ENCODE measurements around the gene CALCOCO2. TPM values are rescaled to one million over a fixed set of nuclear protein-coding genes. Genes with fewer than 3 reads are reported as not detected.

CALCOCO2 gene
- total and polyA plus RNA-seq, 2 of the 13 experiments (the other 11 are each of a cell fraction or from before 2014, with no cell fraction given): 72.9 to 111 TPM

GRCh38 chr17:48871035-48871550 lies 40.3 kb downstream of the CALCOCO2 start (continued):
- TF ChIP-seq, protein P1, sequence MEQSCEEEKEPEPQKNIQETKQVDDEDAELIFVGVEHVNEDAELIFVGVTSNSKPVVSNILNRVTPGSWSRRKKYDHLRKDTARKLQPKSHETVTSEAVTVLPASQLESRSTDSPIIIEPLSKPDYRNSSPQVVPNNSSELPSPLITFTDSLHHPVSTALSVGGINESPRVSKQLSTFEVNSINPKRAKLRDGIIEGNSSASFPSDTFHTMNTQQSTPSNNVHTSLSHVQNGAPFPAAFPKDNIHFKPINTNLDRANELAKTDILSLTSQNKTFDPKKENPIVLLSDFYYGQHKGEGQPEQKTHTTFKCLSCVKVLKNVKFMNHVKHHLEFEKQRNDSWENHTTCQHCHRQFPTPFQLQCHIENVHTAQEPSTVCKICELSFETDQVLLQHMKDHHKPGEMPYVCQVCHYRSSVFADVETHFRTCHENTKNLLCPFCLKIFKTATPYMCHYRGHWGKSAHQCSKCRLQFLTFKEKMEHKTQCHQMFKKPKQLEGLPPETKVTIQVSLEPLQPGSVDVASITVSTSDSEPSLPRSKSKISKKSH (CRISPR knock-in tag; IDR thresholded peaks at IDR 0.05; ENCODE audit: borderline replicate concordance): no peak
- TF ChIP-seq SRF (IDR thresholded peaks at IDR 0.05; ENCODE audit: low read depth, low read length) (no peak), ZNF572 (CRISPR knock-in tag; IDR thresholded peaks at IDR 0.05) (0 out of 2 replicates have a peak, but pooled peaks have one; percentile 28), GZF1 (CRISPR knock-in tag; IDR thresholded peaks at IDR 0.05) (0 out of 2 replicates have a peak, but pooled peaks have one; percentile 5), PAX8 (CRISPR knock-in tag; IDR thresholded peaks at IDR 0.05; ENCODE audit: borderline replicate concordance) (0 out of 2 replicates have a peak, but pooled peaks have one; percentile 19), ZNF629 (CRISPR knock-in tag; conservative IDR thresholded peaks at IDR 0.05) (no peak), RFX1 (IDR thresholded peaks at IDR 0.05) (no peak), KMT2A (CRISPR knock-in tag; IDR thresholded peaks at IDR 0.05) (no peak), HMG20B (CRISPR knock-in tag; conservative IDR thresholded peaks at IDR 0.05) (no peak), RORA (CRISPR knock-in tag; IDR thresholded peaks at IDR 0.05) (no peak), ZFYVE20 (CRISPR knock-in tag; IDR thresholded peaks at IDR 0.05; ENCODE audit: borderline replicate concordance, low read depth) (no peak), SNAPC4 (CRISPR knock-in tag; IDR thresholded peaks at IDR 0.05) (0 out of 2 replicates have a peak, but pooled peaks have one; percentile 8), RBFOX2 (IDR thresholded peaks at IDR 0.05; ENCODE audit: low read depth, low read length) (no peak), ZNF143 (CRISPR knock-in tag; IDR thresholded peaks at IDR 0.05) (no peak), ZNF800 (CRISPR knock-in tag; IDR thresholded peaks at IDR 0.05) (0 out of 2 replicates have a peak, but pooled peaks have one; percentile 9), JUN (CRISPR knock-in tag; IDR thresholded peaks at IDR 0.05) (no peak)
- TF ChIP-seq, protein P2, sequence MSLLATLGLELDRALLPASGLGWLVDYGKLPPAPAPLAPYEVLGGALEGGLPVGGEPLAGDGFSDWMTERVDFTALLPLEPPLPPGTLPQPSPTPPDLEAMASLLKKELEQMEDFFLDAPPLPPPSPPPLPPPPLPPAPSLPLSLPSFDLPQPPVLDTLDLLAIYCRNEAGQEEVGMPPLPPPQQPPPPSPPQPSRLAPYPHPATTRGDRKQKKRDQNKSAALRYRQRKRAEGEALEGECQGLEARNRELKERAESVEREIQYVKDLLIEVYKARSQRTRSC (CRISPR knock-in tag; IDR thresholded peaks at IDR 0.05; ENCODE audit: low read depth): 0 out of 2 replicates have a peak, but pooled peaks have one; percentile 18
- TF ChIP-seq, protein P3, sequence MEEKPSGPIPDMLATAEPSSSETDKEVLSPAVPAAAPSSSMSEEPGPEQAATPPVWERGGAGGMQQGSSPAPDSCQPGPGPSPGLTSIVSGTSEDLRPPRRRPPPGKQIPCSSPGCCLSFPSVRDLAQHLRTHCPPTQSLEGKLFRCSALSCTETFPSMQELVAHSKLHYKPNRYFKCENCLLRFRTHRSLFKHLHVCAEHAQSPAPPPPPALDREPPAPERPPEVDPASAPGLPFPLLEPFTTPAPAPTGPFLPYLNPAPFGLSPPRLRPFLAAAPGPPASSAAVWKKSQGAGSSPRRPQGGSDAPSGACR (CRISPR knock-in tag; IDR thresholded peaks at IDR 0.05): no peak
- TF ChIP-seq, protein P4, sequence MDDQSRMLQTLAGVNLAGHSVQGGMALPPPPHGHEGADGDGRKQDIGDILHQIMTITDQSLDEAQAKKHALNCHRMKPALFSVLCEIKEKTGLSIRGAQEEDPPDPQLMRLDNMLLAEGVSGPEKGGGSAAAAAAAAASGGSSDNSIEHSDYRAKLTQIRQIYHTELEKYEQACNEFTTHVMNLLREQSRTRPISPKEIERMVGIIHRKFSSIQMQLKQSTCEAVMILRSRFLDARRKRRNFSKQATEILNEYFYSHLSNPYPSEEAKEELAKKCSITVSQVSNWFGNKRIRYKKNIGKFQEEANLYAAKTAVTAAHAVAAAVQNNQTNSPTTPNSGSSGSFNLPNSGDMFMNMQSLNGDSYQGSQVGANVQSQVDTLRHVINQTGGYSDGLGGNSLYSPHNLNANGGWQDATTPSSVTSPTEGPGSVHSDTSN (CRISPR knock-in tag; IDR thresholded peaks at IDR 0.05; ENCODE audit: borderline replicate concordance): no peak
